ENCODE data around the gene VAC14.
A peak's percentile ranks its signal among the peaks of the same experiment; 100 is the strongest.
"Not testable (repeated sequence)": the region's sequence is repeated elsewhere in the genome, so short reads cannot be mapped to it uniquely, and the experiment has no call there.

Gene VAC14

DNA sequence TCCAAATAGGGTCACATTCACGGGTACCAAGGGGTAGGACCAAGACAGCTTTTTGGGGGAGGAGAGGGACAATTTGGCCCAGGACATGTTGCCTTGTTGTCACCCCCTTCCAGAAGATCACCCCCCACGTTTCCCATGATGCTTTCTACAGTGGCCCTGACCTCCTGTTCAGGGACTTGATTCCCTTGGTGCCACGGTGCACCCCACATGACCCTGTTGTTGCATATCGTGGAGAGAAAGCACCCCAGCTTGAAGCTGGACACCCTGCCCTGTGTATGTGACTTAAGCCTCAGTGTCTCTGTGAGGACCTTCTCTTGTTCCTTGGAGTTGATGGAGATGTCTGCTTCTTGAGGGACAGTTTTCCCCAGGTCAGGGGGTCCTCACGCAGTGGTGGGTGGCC, 142.0 kb downstream of the VAC14 start:
- DNase-seq = no peak

DNA sequence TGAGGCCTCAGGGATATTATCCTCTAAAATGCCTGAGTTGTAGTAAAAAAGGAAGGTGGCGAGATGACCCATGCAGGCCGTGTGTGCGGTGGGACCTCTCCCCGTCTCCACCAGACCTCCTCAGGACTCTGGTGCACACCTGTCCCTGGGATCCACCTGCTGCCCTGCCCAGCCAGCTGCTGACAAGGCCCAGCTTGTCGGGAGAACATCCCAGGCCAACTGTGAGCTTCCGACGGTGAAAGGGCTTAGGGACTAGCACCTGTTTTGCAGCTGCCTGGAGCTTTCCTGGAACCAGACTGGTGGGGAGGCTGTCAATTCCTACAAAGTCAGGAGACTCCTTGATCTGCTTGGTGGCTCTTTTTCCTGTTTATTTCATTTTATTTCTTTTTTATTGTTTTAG, 143.0 kb downstream of the VAC14 start:
- no peak for DNase-seq

DNA sequence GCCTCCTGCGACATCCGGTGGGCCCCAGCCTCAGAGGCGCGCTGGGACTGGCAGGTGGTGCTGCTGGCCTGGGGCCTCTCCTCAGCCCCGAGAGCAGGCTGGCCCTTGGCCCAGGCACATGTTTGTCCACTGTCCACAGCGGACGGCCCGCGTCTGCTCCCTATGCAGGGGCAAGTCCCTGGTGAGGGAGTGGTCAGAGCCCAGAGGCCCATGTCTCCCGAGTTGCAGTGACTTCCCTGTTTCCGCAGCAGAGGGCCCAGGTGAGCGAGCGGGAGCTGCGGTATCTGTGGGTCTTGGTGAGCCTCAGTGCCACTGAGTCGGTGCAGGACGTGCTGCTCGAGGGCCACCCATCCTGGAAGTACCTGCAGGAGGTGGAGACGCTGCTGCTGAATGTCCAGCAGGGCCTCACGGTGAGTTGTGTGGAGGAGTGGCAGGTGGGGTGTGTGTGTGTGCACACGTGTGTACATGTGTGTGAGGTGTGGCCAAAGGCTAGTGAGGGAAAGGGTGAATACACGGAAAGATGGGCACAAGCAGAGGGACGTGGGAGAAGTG, 144.2 kb downstream of the VAC14 start:
- no peak for DNase-seq

DNA sequence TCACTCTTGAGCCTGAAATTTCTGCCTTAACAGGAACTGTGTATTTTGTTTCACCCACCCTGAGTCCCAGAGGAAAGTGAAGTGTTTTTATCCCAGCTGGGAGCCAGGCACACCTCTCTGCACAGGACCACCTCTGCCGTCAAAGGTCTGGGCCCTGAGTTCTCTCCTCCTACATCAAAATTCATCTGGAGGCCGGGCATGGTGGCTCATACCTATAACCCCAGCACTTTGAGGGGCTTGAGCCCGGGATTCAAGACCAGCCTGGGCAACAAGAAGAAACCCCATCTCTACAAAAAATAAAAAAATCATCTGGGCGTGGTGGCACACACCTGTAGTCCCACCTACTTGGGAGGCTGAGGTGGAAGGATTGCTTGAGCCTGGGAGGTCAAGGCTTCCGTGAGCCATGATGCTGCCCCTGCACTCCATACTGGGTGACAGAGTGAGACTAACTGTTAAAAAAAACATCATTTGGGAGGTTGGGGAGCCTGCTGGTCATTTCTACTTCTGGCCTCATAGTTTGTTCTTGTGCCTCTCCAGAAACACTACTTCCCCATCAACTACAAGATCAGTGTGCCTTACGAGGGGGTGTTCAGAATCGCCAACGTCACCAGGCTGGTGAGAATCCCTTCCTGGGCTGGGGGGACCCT, 144.8 kb downstream of the VAC14 start:
- no peak for DNase-seq

DNA sequence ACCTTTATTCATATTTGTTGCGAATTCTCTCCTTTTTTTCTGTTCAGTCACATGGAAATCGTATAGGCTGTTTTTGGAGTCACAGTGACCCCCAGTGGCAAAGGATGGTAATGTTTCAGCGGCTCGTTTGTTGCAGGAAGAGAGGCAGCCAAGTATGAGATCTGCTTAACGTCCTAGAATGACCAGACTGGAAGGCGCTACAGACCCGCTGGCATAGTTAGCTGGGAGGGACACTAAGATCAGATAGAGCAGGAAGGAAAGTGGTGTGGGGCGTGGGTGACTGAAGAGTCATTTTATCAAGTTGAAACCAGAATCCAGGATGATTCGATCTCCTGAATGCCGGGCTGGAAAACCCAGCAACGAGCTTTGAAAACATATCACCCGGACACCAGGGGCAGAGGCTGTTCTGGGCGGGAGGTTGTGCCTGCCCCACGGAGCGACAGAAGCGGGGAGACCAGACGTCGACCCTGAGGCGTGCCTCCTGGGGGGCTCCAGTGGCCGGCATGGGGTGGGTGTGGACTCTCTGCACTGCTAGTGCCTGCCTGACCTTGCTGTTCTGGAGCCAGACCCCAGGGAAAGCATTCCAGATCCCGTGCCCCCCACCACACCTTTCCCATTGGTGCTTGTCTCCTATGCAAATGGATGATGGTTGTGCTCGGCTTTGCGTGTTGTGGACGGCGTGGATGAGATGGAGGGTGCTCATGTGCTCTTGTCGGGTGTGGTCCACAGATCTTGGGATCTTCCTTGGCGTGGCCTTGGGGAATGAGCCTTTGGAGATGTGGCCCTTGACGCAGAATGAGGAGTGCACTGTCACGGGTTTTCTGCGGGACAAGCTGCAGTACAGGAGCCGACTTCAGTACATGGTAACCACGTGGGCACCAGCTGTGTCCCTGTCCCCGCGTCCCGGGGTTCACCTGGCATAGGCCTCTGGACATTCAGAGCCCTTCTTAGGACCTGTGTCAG, 146.9 kb downstream of the VAC14 start:
- DNase-seq = peak; percentile 82

DNA sequence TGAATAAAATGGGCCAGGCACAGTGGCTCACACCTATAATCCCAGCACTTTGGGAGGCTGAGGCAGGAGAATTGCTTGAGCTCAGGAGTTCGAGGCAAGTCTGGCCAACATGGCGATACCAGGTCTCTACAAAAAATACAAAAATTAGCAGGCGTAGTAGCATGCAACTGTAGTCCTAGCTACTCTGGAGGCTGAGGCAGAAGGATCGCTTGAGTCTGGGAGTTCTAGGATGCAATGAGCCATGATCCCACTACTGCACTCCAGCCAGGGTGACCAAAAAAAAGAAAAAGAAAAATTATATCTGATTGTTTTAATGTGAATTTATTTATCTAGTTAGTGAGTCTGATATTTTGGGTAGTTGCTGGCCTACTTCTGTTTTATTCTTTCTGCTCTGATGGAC, 147.6 kb downstream of the VAC14 start:
- no peak for DNase-seq

DNA sequence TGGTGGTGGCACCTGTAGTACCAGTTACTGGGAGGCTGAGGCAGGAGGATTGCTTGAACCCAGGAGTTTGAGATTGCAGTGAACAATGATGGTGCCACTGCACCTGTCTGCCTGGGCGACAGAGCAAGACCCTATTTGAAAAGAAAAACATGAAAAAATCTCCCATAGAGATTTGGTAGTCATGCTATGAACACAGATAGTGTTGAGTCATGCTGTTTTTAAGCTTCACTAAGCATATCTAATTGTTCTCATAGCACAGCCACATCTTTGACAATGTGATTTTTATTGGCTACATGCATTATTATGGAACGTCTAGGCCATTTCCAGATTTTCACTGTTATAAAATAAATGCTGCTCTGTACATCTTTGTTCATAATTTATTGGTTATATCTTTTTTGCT, 148.6 kb downstream of the VAC14 start:
- no peak for DNase-seq

DNA sequence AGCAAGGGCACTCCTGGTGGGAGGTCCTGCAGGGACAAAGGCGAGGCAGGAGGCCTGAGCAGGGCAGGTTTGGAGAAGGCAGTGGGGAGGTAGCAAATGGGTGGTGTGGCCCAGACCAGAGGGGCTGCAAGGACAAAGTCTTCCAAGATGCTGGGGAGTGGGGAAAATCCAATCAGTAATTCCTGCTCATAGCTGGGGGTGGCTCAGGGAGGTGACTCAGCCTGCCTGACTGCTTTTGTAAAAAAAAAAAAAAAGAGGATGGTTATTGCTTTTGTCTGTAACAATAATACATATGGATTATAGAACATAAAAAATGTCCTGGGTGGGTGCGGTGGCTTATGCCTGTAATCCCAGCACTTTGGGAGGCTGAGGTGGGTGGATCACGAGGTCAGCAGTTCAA, 149.4 kb downstream of the VAC14 start:
- no peak for DNase-seq

DNA sequence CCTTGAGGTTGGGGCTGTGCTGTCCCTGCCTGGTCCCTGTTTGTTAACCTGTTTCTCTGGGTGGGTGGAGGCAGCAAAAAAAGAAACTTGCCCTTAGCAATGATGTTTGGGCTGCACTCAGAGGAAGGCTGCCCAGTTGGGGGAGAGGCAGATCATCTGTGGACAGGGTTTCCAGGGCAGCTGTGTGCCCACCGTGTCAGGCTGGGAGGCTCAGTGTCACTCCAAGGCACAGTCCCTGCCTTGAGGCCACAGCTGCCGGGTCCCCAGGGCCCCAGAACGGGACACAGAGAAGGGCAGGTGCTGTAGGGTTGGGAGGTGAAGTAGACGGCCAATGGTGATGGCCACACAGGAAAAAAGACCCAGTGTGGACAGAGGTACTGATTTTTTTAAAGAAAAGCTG, 150.7 kb downstream of the VAC14 start:
- DNase-seq = no peak

DNA sequence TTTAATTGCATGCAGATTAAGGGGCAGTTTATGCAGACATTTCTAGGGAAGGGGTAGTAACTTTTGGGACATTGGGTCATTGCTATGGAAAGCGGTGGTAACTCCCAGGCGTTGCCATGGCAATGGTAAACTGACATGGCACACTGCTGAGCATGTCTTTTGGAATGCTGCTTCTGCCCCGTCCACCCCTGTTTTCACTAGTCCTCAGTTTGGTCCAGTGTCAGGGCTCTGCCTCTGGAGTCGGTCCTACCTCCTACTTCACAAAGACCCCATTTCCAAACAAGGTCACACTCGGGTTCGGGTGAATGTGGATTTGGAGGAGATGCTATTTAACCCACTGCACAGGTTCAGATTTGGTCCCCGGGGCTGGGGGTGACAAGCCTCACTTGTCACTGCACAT, 151.7 kb downstream of the VAC14 start:
- no peak for DNase-seq

DNA sequence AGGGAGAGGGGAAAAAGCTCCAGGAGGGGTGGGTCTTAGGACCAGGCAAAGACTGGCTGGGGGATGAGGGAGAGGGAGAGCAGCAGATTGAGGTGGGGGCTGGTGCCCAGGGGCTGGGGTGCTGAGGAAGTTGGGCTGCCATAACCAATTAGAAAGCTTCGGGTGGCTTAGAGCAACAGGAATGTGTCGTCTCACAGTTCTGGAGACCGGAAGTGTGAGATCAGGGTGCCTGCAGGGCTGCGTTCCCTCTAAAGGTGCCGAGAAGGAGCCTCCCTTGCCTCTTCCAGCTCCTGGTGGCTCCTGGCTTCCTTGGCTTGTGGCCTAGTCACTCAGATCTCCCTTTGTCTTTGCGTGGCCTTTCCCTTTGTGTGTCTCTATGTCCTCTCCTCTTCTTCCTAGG, 152.4 kb downstream of the VAC14 start:
- no peak for DNase-seq

DNA sequence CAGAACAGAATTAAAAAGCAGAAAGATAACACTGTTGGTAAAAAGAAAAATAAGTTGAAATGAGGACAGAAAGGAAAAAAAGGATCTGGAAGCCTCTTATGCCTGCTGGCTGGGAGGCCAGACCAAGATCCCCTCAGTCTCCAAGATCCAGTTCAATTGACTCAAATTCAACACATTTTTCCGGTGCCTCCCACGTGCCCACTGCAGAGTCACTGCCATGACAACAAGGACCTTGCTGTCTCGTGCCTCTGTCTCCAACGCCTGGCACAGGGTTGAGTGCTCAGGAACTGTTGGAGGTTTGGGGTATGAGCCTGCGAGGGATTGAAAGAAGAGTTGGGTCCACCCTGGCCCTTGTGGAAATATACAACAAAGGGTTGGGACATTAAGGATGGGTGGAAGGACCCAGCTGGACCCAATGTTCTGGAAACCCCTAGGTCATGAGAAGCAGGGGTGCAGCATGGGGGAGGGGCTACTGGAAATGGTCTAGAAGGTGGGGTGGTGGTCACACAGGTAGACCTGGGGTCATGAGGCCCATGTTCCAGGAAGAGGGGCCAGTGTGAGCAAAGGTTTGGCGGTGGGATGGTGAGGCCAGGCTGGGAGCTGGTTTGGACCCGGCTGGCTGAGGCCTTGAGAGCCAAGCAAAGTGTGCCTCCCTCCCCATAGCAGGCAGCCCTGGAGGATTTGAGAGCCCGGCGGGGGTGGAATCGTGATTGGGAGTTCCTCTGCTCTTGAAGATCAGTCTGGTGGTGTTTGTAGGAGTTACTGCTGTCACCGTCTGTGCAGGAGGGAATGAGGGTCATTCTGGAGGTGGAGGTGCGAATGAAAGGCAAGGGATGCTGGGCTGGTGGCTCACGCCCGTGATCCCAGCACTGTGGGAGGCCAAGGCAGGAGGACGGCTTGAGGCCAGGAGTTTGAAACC, 153.3 kb downstream of the VAC14 start:
- DNase-seq = no peak

DNA sequence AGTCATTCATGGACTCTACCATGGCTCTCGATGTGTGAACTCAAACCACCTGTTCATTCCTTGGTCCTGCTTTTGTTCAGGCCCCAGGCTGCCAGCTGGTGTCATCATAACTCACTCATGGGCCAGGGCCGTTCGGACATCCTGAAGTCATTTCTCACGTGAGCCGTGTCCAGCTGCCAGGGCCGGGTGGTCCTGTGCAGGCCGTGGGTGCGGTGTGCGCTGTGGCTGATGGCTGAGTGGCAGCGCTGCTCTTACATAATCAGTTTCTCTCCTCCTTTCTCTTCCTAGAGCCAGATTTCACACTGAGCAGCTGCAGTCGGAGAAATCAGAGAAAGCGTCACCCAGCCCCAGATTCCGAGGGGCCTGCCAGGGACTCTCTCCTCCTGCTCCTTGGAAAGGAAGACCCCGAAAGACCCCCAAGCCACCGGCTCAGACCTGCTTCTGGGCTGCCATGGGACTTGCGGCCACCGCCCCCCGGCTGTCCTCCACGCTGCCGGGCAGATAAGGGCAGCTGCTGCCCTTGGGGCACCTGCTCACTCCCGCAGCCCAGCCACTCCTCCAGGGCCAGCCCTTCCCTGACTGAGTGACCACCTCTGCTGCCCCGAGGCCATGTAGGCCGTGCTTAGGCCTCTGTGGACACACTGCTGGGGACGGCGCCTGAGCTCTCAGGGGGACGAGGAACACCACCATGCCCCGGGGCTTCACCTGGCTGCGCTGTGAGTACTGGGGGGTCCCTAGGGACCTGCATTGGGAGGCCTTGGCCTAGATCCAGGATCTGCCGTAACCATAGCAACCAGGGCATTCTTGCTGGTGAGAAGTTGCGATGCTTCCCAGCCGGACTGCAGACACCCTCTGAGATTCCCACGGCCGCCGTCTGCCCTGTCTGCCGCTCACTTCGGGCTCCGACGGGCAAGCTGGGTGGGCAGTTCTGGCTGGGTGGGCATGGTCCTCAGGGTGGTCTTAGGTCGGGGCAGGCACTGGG, 154.4 kb downstream of the VAC14 start, which contains the start of gene IL34:
TSS of gene IL34 (plus strand) at position 300 of the 982 bp plus-strand sequence. CDS start at position 689, 389 bp downstream.
- peak; percentile 34 for DNase-seq

DNA sequence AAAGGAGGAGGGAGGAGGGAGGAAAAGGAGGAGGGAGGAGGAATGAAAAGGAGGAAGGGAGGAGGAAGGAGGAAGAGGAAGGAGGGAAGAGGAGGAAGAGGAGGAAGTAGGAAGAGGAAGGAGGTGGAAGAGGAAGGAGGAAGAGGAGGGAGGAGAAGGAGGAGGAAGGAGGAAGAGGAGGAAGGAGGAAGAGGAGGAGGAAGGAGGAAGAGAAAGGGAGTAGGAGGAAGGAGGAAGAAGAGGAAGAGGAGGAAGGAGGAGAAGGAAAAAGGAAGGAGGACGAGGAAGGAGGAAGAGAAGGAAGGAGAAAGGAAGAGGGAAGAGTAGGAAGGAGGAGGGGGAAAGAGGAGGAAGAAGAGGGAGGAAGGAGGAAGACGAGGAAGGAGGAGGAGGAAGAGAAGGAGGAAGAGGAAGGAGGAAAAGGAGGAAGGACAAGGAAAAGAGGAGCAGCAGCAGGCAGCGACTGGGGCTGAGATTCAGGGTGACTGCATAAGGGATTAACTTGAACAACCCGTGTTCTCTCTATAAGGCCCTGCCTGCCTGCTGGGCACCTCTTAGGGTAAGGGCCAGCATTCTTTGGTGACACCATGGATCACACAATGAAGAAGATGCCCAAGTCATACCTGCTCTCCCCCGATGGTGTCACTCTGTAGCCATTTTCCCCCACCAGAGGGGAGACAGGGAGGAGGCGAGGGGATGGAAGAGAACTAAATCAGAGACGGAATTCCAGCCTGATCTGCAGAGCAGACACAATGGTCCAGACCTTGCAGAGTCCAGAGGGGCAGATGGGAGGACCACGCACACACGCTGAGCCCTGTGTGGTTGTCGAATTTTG, 156.0 kb downstream of the VAC14 start:
- DNase-seq = peak; percentile 32

DNA sequence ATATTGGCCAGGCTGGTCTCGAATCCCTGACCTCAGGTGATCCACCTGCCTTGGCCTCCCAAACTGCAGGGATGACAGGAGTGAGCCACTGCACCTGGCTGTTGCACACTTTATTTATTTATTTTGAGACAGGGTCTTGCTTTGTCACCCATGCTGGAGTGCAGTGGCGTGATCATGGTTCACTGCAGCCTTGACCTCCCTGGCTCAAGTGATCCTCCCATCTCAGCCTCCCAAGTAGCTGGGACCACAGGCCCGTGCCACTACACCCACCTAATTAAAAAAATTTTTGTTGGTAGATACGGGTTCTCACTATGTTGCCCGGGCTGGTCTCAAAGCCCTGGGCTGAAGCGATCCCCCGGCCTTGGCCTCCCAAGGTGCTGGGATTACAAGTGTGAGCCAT, 157.7 kb downstream of the VAC14 start:
- not testable (repeated sequence) for DNase-seq

DNA sequence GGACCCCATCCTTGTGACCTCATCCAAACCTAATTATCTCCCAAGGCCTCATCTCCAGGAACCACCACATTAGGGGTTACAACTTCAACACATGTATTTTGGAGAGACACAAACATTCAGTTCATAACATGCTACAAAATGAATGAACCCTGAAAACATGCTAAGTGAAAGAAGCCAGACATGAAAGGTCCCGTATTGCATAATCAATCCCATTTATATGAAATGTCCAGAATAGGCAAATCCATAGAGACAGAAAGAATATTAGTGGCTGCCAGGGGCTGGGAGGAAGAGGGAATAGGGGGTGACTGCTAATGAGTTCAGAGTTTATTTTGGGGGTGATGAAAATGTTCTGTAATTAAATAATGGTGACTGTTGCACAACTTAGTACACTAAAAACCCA, 158.3 kb downstream of the VAC14 start:
- no peak for DNase-seq

DNA sequence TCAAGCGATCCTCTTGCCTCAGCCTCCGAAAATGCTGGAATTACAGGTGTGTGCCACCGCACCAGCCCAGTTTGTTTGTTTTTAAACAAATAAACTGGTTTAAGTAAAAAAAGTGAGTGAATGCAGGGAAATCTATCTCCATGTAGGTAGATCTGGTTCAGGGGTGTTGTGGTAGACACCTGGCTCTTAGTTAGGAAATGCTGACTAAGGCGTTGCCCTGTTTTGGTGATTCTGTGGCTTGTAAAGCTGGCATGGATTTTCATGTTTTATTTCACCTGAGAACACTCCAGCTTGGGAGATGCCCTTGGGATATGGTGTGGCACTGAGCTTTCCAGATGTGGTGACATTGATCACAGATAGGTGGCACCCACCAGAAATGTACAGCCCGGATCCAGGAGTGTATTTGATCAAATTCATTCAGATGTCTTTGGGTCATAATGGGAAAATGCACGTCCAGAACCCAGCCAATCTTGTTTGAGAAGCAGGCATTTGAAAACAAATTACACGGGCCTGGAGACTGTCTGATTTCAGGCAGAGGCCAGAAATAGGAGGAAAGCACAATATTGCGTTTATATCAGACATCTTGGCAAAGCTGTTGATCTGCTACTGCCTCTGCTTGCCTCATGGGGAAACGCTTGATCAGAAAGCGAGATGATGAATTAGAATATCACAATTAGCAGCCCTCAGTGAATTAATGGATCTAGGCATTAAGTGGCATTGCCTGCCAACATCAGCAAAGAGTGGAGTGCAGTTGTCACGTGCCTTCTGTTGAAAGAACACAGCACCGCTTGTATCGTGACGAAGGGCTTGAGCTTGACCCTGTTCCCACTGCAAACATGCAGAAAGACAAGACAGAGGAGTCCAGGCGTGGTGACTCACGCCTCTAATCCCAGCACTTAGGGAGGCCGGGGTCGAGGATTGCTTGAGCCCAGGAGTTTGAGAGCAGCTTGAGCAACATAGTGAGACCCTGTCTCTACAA, 161.9 kb downstream of the VAC14 start:
- no peak for DNase-seq

All from NCI-H2171 treated with DMSO at 0.1 percent for 48 hours (cell line).